ACC112 (cell line): ENCODE data around the gene NFIB.

Experiments used
- H2AFZ ChIP-seq: fragments of 200-600 bp; sonication (generic); one replicate; pipeline ENCODE4 v1.6.0; 2017; ENCODE audit warnings: antibody characterized with exemption, low read length; ENCODE audit not compliant: unreplicated experiment
- H3K27ac ChIP-seq: fragments of 200-600 bp; sonication (generic); 2 replicates; pipeline ENCODE4 v1.5.1; 2014; ENCODE audit warnings: low read depth, mild to moderate bottlenecking, antibody characterized with exemption, low read length, moderate library complexity
- H3K27me3 ChIP-seq: fragments of 200-600 bp; sonication (generic); 2 replicates; pipeline ENCODE4 v1.6.1; 2014; ENCODE audit warnings: mild to moderate bottlenecking, antibody characterized with exemption, low read length, moderate library complexity, mixed read lengths; ENCODE audit not compliant: insufficient read depth
- H3K36me3 ChIP-seq: fragments of 200-600 bp; sonication (generic); 2 replicates; pipeline ENCODE4 v1.6.1; 2016; ENCODE audit warnings: mild to moderate bottlenecking, antibody characterized with exemption, low read length, moderate library complexity, mixed read lengths; ENCODE audit not compliant: insufficient read depth
- H3K4me1 ChIP-seq: fragments of 200-600 bp; sonication (generic); one replicate; pipeline ENCODE4 v1.6.1; 2016; ENCODE audit warnings: low read length, mixed read lengths; ENCODE audit not compliant: insufficient read depth, unreplicated experiment, control insufficient read depth
- H3K4me3 ChIP-seq: fragments of 200-600 bp; sonication (generic); 2 replicates; pipeline ENCODE4 v1.5.1; 2014; ENCODE audit warnings: mild to moderate bottlenecking, low read depth, low read length
- H3K79me2 ChIP-seq: fragments of 200-600 bp; sonication (generic); one replicate; pipeline ENCODE4 v1.6.0; 2016; ENCODE audit warnings: low read length; ENCODE audit not compliant: control insufficient read depth, unreplicated experiment, insufficient read depth

Gene NFIB

GRCh38 chr9:14344941-14345353 is 31.0 kb upstream of the NFIB start:
- Histone ChIP-seq H3K4me3 (peak overlapping the region; percentile 77), H3K36me3 (no peaks in the 10 kb centered on the region), H3K27ac (peak overlapping the region; percentile 53; the same call in 1 of the 2 replicates), H3K4me1 (peaks cover 3% of the 10 kb centered on the region), H2AFZ (no peak overlapping the region), H3K27me3 (peaks cover 26% of the 10 kb centered on the region), H3K79me2 (peaks cover 10% of the 10 kb centered on the region)

DNA sequence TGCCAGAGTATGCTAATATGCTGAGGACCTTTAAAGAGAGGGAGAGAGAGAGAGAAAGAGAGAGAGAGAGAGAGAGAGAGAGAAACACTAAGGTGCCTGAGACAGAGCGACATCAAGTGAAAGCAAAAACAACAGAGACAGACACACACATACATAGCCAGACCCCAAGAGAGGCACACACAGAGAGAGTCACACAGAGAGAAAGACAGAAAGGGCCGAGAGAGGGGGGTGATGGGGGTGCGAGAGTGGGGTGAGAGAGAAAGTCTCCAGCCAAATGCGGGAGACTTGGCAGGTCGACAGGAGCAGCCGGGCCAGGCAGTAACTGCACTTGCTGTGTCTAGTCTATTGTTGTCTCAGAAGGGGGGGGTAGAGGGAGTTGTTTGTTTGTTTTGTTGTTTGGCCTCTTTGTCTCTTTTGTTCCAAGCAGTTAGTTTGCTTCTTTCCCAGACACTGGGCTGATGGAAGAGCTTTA is 30.1 kb upstream of the NFIB start:
- peak overlapping the region; percentile 77 for H3K4me3 ChIP-seq
- 0 out of 2 replicates have a peak overlapping the region, but pooled peaks have one; percentile 53 for H3K27ac ChIP-seq
- no peak overlapping the region for H2AFZ ChIP-seq
- no peaks in the 10 kb centered on the region for H3K36me3 ChIP-seq
- peaks cover 21% of the 10 kb centered on the region for H3K27me3 ChIP-seq
- H3K4me1 ChIP-seq, result no peaks in the 10 kb centered on the region
- H3K79me2 ChIP-seq, result peaks cover 8% of the 10 kb centered on the region

GRCh38 chr9:14343261-14344031 is 29.5 kb upstream of the NFIB start:
- Histone ChIP-seq H3K27me3 (peaks cover 21% of the 10 kb centered on the region), H3K36me3 (no peaks in the 10 kb centered on the region), H3K4me1 (no peaks in the 10 kb centered on the region), H3K27ac (no peak overlapping the region), H3K4me3 (peak overlapping the region; percentile 77), H2AFZ (no peak overlapping the region), H3K79me2 (peaks cover 5% of the 10 kb centered on the region)

DNA sequence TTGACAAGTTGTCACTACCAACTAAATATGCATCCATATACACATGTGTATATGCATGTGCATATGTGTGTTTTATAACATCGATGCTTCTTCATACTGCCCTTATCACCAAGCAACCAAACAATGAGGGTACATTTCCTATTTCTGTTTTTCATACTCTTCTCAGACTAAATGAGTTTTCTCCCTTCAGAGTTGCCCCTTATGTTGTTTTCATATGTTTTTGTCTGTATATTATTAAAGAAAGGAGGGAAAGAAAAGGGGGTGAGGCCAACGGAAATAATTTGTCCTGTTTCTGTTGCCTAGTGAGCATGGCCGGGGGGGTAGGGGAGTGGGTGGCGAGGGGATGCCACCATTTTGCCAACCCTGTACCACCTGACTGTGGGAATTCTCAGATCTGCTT is 28.8 kb upstream of the NFIB start:
- Histone ChIP-seq H3K36me3 (no peaks in the 10 kb centered on the region), H3K79me2 (peaks cover 5% of the 10 kb centered on the region), H3K4me1 (no peaks in the 10 kb centered on the region), H3K27me3 (peaks cover 21% of the 10 kb centered on the region), H2AFZ (no peak overlapping the region), H3K4me3 (no peak overlapping the region), H3K27ac (no peak overlapping the region)

DNA sequence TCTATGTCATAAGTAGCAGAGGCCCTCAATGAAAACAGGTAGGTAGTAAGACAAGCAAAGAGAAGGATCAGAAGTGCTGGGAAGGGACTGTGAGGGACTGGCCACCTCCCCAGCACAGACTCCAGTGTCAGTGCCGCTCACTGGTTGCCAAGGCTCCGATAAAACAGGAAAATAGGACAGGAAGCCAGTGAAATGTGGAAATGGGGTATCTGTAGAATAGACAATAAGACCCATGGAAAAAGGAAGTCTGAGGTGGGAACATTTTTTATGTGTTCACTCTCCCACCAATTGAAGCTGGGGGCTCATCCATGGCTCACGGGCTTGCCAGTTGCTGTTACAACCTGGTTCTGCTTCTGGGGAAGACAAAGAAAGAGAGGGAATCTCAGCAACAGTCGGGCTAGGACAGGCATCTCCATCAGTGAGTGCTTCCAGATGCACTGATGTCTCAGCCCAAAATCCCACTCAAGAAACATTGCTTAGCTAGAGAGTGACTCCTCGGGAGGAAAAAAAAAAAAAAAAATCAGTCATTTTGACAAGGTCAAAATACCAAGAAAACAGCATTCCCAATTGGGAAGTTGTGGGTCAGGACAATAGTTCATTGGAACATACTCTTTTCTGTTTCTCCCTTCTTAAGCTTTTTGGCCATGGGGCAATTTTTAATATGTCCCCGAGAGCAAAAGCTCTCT is 27.6 kb upstream of the NFIB start:
- Histone ChIP-seq H3K4me1 (no peaks in the 10 kb centered on the region), H3K4me3 (no peak overlapping the region), H3K27me3 (peaks cover 18% of the 10 kb centered on the region), H3K36me3 (no peaks in the 10 kb centered on the region), H3K27ac (no peak overlapping the region), H2AFZ (no peak overlapping the region), H3K79me2 (peaks cover 2% of the 10 kb centered on the region)

- Histone ChIP-seq H3K27me3 (peaks cover 13% of the 10 kb centered on the region), H3K4me1 (no peaks in the 10 kb centered on the region), H3K4me3 (no peak overlapping the region), H3K79me2 (no peaks in the 10 kb centered on the region), H3K27ac (no peak overlapping the region), H3K36me3 (no peaks in the 10 kb centered on the region), H2AFZ (no peak overlapping the region)
Measured at GRCh38 chr9:14340994-14341393, 27.1 kb upstream of the NFIB start.

DNA sequence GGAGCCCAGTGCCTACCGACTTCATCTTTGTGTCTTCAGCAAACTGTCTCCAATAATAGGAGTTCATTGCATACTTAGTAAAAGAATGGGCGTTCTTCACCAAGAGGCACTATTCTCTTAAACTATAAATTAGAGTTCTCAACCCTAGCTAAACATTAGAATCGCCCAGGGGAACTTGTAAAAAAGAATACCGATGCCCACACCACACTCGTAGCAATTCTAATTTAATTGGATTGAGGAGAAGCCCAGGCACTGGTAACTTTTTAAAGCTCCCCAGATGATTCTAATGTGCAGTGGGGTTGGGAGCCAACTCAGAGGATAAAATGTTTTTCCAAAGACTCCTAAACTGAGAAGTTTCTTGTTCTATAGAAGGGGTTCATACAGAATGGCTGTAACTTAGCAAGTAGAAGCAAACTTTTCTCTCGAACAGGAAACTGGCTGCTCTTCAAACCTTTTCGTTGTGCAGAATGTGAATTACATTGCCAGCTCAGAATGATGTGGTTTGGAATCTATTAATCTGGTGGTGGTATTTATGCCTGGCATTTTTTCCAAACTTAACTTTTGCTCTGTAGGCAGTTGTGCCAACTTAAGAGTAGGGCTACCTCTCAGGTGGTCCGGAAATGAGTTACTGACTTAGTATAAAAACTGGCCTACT is 26.4 kb upstream of the NFIB start:
- H3K36me3 ChIP-seq, result no peaks in the 10 kb centered on the region
- H3K4me3 ChIP-seq, result no peak overlapping the region
- H3K27me3 ChIP-seq, result peaks cover 7% of the 10 kb centered on the region

DNA sequence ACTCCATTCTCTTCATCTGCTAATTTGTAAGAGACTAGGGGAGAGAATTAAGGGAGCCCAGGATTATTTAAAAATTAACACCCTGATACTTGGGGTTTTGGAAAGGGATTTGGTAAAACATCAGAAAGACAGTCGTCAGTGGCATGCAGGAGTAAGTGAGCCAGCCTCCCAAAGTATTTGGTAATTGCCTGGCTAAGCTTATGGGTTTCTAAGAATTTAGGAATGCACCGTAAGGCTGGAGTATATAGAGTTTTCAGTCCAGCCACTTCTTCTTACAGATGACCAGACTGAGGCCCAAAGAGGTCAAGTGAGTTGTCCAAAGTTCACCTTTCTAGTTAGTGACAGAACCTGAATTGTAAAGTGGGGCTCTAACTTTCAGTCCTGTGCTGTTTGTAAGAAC is 25.8 kb upstream of the NFIB start:
- Histone ChIP-seq H2AFZ (no peak overlapping the region), H3K4me1 (no peaks in the 10 kb centered on the region), H3K4me3 (no peak overlapping the region), H3K27ac (no peak overlapping the region), H3K36me3 (no peaks in the 10 kb centered on the region), H3K27me3 (peaks cover 4% of the 10 kb centered on the region; the same call in 1 of the 2 replicates), H3K79me2 (no peaks in the 10 kb centered on the region)

More for the DNA sequence above, 26.4 kb upstream of the NFIB start:
- no peak overlapping the region for H3K27ac ChIP-seq
- H2AFZ ChIP-seq, result no peak overlapping the region
- no peaks in the 10 kb centered on the region for H3K79me2 ChIP-seq
- no peaks in the 10 kb centered on the region for H3K4me1 ChIP-seq

- H3K27me3 ChIP-seq, result peaks cover 4% of the 10 kb centered on the region; the same call in 1 of the 2 replicates
- no peaks in the 10 kb centered on the region for H3K79me2 ChIP-seq
- H2AFZ ChIP-seq, result no peak overlapping the region
- H3K4me1 ChIP-seq, result no peaks in the 10 kb centered on the region
- no peaks in the 10 kb centered on the region for H3K36me3 ChIP-seq
- no peak overlapping the region for H3K4me3 ChIP-seq
- no peak overlapping the region for H3K27ac ChIP-seq
Measured at GRCh38 chr9:14337615-14338014, 23.7 kb upstream of the NFIB start.

DNA sequence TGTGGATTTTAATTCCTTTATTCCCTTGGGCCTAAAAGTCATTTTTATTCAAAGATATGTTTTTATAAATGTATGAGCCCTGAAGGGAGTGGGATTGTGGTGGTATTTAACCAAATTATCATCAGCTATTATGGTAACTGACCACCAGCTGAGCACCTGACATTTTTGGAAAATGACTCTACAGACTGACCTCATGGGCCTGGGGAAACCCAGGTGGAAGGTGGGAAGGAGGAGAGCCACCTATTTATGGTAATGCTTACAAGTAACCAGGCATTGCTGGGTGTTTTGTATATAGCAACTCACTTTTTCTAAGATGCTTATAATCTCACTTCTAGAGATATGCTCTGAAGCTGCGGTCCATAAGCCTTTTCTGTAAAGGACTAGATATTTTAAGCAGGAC is 22.3 kb upstream of the NFIB start:
- Histone ChIP-seq H3K4me1 (no peaks in the 10 kb centered on the region), H3K27ac (no peak overlapping the region), H3K27me3 (no peaks in the 10 kb centered on the region), H2AFZ (no peak overlapping the region), H3K4me3 (no peak overlapping the region), H3K36me3 (no peaks in the 10 kb centered on the region), H3K79me2 (no peaks in the 10 kb centered on the region)
